ENCODE results near the gene KAT8. TPM values are rescaled to one million over a fixed set of nuclear protein-coding genes. Genes with fewer than 3 reads are reported as not detected.

KAT8 gene
- total RNA-seq, 1 donor from 2014 or later = 76.6 TPM

GRCh38 chr16:31130336-31130891 lies 12.9 kb downstream of the KAT8 start:
- Histone ChIP-seq H3K4me3 (no peak overlapping the region), H3K36me3 (peaks cover 0 to 37% of the 10 kb centered on the region in 2 donors), H3K27ac (peak overlapping the region; percentile 72), H3K9me3 (no peaks in the 10 kb centered on the region), H3K4me1 (peaks cover 40% of the 10 kb centered on the region), H3K27me3 (no peaks in the 10 kb centered on the region)
- intact Hi-C loops (cut with DNase I) = no loop called here
- no peak for DNase-seq (ENCODE audit: extremely low spot score in 2 of 2)
- TF ChIP-seq CTCF (IDR thresholded peaks at IDR 0.05) = no peak
- no peak for TF ChIP-seq POLR2A (IDR thresholded peaks at IDR 0.05)
- no peak for TF ChIP-seq POLR2AphosphoS5 (IDR thresholded peaks at IDR 0.05; ENCODE audit: insufficient read depth in 1 of 2, low read depth in 1 of 2)

GRCh38 chr16:31130899-31131298 lies 13.4 kb downstream of the KAT8 start:
- peaks cover 0 to 37% of the 10 kb centered on the region in 2 donors for H3K36me3 ChIP-seq
- TF ChIP-seq CTCF (IDR thresholded peaks at IDR 0.05) (no peak), POLR2A (IDR thresholded peaks at IDR 0.05) (no peak), POLR2AphosphoS5 (IDR thresholded peaks at IDR 0.05; ENCODE audit: insufficient read depth in 1 of 2, low read depth in 1 of 2) (peak in 1 of 2 donors; percentile 39)
- no peak overlapping the region for H3K4me3 ChIP-seq
- no peaks in the 10 kb centered on the region for H3K27me3 ChIP-seq
- peaks cover 43% of the 10 kb centered on the region for H3K4me1 ChIP-seq
- DNase-seq (ENCODE audit: extremely low spot score in 2 of 2) = no peak
- intact Hi-C loops (cut with DNase I) = no loop called here
- no peaks in the 10 kb centered on the region for H3K9me3 ChIP-seq
- H3K27ac ChIP-seq = peak overlapping the region; percentile 72

GRCh38 chr16:31131416-31131815 lies 14.0 kb downstream of the KAT8 start:
- peak in 1 of 2 donors; percentile 1 for TF ChIP-seq POLR2AphosphoS5 (IDR thresholded peaks at IDR 0.05; ENCODE audit: insufficient read depth in 1 of 2, low read depth in 1 of 2)
- TF ChIP-seq CTCF (IDR thresholded peaks at IDR 0.05) = no peak
- Histone ChIP-seq H3K27ac (peak overlapping the region; percentile 72), H3K27me3 (no peaks in the 10 kb centered on the region), H3K4me1 (peaks cover 45% of the 10 kb centered on the region), H3K36me3 (peaks cover 0 to 37% of the 10 kb centered on the region in 2 donors), H3K4me3 (no peak overlapping the region), H3K9me3 (no peaks in the 10 kb centered on the region)
- intact Hi-C loops (cut with DNase I) = no loop called here
- DNase-seq (ENCODE audit: extremely low spot score in 2 of 2) = no peak

GRCh38 chr16:31131841-31132271 lies 14.4 kb downstream of the KAT8 start:
- intact Hi-C loops (cut with DNase I) = no loop called here
- peaks cover 0 to 37% of the 10 kb centered on the region in 2 donors for H3K36me3 ChIP-seq
- peaks cover 45% of the 10 kb centered on the region for H3K4me1 ChIP-seq
- DNase-seq (ENCODE audit: extremely low spot score in 2 of 2) = no peak
- no peaks in the 10 kb centered on the region for H3K9me3 ChIP-seq
- no peak for TF ChIP-seq POLR2AphosphoS5 (IDR thresholded peaks at IDR 0.05; ENCODE audit: insufficient read depth in 1 of 2, low read depth in 1 of 2)
- TF ChIP-seq POLR2A (IDR thresholded peaks at IDR 0.05) = no peak
- no peak for TF ChIP-seq CTCF (IDR thresholded peaks at IDR 0.05)
- peak overlapping the region; percentile 72 for H3K27ac ChIP-seq
- no peak overlapping the region for H3K4me3 ChIP-seq
- H3K27me3 ChIP-seq = no peaks in the 10 kb centered on the region

GRCh38 chr16:31132303-31132979 lies 15.0 kb downstream of the KAT8 start:
- Histone ChIP-seq H3K4me1 (peaks cover 45% of the 10 kb centered on the region), H3K27ac (peak overlapping the region; percentile 72), H3K36me3 (peaks cover 0 to 31% of the 10 kb centered on the region in 2 donors), H3K9me3 (no peaks in the 10 kb centered on the region), H3K4me3 (no peak overlapping the region), H3K27me3 (no peaks in the 10 kb centered on the region)
- DNase-seq (ENCODE audit: extremely low spot score in 2 of 2) = no peak
- TF ChIP-seq POLR2A (IDR thresholded peaks at IDR 0.05) (no peak), CTCF (IDR thresholded peaks at IDR 0.05) (no peak), POLR2AphosphoS5 (IDR thresholded peaks at IDR 0.05; ENCODE audit: insufficient read depth in 1 of 2, low read depth in 1 of 2) (peak in 1 of 2 donors; percentile 17)
- intact Hi-C loops (cut with DNase I) = no loop called here

Data from vagina (tissue), 2 donors.